ENCODE results near the gene CERK.
"Not testable (repeated sequence)": the region's sequence is repeated elsewhere in the genome, so short reads cannot be mapped to it uniquely, and the experiment has no call there.

Gene CERK

GRCh38 chr22:46640293-46641055 lies 97.6 kb downstream of the CERK start:
- no peak for DNase-seq

- DNase-seq, result no peak
Measured at GRCh38 chr22:46639843-46640242, 98.2 kb downstream of the CERK start.

DNA sequence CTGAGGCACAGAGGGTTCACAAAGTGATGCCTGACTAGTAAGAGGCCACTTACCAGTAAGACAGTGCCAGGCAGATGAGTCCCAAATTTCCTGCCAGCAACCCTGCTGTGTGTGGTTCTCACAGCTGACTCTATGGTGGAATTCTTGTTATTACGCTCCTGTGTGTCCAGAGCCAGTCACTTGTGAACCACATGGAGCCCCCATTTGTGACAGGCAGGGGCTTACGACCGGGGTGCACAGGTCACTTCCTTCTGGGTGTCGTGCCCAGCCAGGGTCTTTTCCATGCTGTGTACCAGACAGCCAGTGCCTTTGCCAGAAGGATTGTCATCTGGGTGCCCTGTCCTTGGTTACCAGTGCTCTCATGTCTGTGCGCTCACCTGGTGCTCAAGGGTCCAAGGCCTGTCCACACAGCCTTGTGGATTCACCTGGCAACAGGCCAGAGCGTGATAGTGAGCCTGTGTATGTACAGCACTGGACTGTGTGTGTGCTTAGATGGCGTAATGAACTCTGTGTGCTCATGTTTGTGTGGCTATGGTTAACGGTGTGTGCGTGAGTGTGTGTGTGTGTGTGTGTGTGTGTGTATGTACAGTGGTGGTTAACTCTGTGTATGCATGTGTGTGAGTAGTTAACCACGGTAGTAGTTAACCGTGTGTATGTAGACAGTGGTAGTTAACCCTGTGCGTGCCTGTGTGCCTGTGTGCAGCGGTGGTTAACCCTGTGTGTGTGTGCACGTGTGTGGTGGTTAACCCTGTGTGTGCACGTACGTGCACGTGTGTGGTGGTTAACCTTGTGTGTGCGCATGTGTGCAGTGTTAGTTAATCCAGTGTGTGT lies 99.2 kb downstream of the CERK start:
- DNase-seq, result no peak

- no peak for DNase-seq
Measured at GRCh38 chr22:46637711-46638600, 100.1 kb downstream of the CERK start.

- no peak for DNase-seq
Measured at GRCh38 chr22:46636221-46637002, 101.6 kb downstream of the CERK start.

DNA sequence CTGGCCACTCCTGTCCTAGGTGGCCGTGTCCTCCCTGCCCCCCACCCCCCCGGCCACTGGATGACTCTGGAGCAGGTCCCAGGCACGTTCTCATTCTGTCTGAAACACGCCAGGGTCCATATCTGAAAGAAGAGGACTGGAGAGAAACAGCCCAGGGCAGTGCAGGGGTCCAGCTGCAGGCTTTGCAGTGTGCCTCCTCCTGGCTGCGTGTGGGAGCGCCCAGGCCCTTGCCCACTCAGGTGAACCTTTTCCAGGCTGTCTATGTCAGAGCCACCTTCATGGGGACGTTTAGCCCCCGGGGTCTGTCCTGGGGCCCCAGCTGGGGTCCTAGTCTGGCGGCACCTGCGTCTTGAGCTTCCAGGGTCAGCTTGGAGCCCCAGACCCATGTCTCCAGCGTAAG lies 102.3 kb downstream of the CERK start:
- DNase-seq, result no peak

- not testable (repeated sequence) for DNase-seq
Measured at GRCh38 chr22:46634973-46635685, 102.9 kb downstream of the CERK start.

All from stimulated activated CD4-positive, alpha-beta T cell treated with anti-CD3 and anti-CD28 coated beads, Interleukin-4, amount 100 ng/mL, for 4 hours (primary cell).